Stomach (tissue), 9 donors: ENCODE data around the gene ARHGAP26. TPM values are rescaled to one million over a fixed set of nuclear protein-coding genes. Genes with fewer than 3 reads are reported as not detected.

ENCODE experiments used
- DNase-seq, 2 donors: peaks; one replicate each; pipeline versions ENCODE4 v3.0.0 to v3.0.0-alpha.2; 2013 to 2019
- H3K27ac ChIP-seq, 5 donors: fragments of 200-600 bp in 4 of 5; sonication (generic) in 4 of 5; one replicate each; pipeline ENCODE4 v1.5.1; 2013 to 2019; ENCODE audit warnings: mild to moderate bottlenecking in 1 of 5, moderate library complexity in 1 of 5
- H3K27me3 ChIP-seq, 3 donors: fragments of 200-600 bp; sonication (generic); one replicate each; pipeline ENCODE4 v1.5.1; 2017 to 2019; ENCODE audit warnings: mixed run types in 1 of 3
- H3K36me3 ChIP-seq, 4 donors: fragments of 200-600 bp; sonication (generic); 1 replicate in 3 of 4; 2 replicates in 1 of 4; pipeline ENCODE4 v1.5.1; 2016 to 2019
- H3K4me1 ChIP-seq, 4 donors: fragments of 200-600 bp; sonication (generic); one replicate each; pipeline ENCODE4 v1.5.1; 2016 to 2019
- H3K4me3 ChIP-seq, 4 donors: fragments of 200-600 bp; sonication (generic) in 3 of 4; one replicate each; pipeline ENCODE4 v1.5.1; 2016 to 2019; ENCODE audit warnings: mild to moderate bottlenecking in 1 of 4
- H3K9me3 ChIP-seq, 4 donors: fragments of 200-600 bp; sonication (generic); one replicate each; pipeline ENCODE4 v1.5.1; 2016 to 2019
- EP300 ChIP-seq: sonication (generic); formaldehyde crosslinking; IDR thresholded peaks from one replicate; pipeline ENCODE4 v1.6.1; 2017; ENCODE audit warnings: antibody characterized with exemption
- POLR2A ChIP-seq, 4 donors: fragments of 450-650 bp; IDR thresholded peaks; one replicate each; pipeline ENCODE4 v1.6.1; 2016; ENCODE audit warnings: antibody characterized with exemption in 4 of 4, control low read depth in 2 of 4, mild to moderate bottlenecking in 1 of 4, moderate library complexity in 1 of 4
- POLR2AphosphoS5 ChIP-seq, 3 donors: sonication (generic); formaldehyde crosslinking; IDR thresholded peaks; one replicate each; pipeline ENCODE4 v1.6.1; 2016; ENCODE audit warnings: antibody characterized with exemption in 3 of 3
- WGBS, 5 donors: extraction: QIAGEN DNeasy Blood & Tissue Kit in 3 of 5; methylation state at CpG; one replicate each; pipeline versions ENCODE4 v1.1.5 to v1.1.7; 2013 to 2018; 5-methylcytosine and 5-hydroxymethylcytosine counted together
- intact Hi-C: fragments of 100-400 bp; cut with DNase I; formaldehyde crosslinking; loops from one replicate; pipeline ENCODE4 v1.15.1; 2023; ENCODE audit warnings: low total_unique reads
- polyA plus RNA-seq, 3 donors: library from polyadenylated mRNA; stranded (reverse); fragments of 200-250 nt; gene quantifications; one replicate each; pipeline ENCODE4 v1.2.3, GENCODE V29; 2013
- total RNA-seq, 5 donors: library from RNA; depleted of rRNA; stranded (reverse); fragments of >200 nt; gene quantifications; one replicate each; pipeline versions ENCODE4 v1.1.0 to v1.2.3, GENCODE V29; 2014 to 2016
- TF ChIP-seq, protein P1 (sequence below), 7 experiments: fragments of 450-650 bp in 4 of 7; fragments of 200-600 bp in 3 of 7; sonication (generic) in 3 of 7; IDR thresholded peaks; one replicate each; pipeline ENCODE4 v1.5.1; 2016 to 2019; ENCODE audit warnings: antibody characterized with exemption in 7 of 7, control low read depth in 2 of 7, mild to moderate bottlenecking in 1 of 7
- donor health status: healthy with polysubstance abuse.
- donor health status: Bipolar disorder and iron deficiency.
- donor health status: healthy.

ARHGAP26 gene
- total and polyA plus RNA-seq, 8 donors = 4.0 to 115 (median 34.1) TPM

DNA sequence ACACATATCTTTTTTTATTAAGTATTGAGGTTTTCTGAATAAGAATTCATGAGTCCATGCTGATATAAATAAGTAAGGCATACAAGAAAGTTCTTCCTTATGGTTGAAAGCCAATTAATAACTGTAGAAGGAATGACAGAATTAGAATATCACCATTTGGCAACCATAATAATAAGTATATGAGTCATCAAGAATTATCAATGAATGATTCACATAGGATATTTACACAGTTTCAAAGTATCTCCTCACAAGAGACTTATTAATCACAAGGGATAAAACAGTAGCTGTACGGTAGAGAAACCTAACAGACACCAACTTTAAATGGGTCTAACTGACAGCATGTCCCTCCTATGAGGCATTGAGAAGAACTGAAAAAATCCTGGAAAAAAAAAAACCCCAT lies 471.7 kb downstream of the ARHGAP26 start:
- no peaks in the 10 kb centered on the region for H3K36me3 ChIP-seq
- H3K27ac ChIP-seq = no peak overlapping the region
- no peak overlapping the region for H3K4me3 ChIP-seq
- H3K9me3 ChIP-seq = no peaks in the 10 kb centered on the region
- intact Hi-C loops = no loop called here
- DNase-seq = no peak
- WGBS, 5 donors = 31 to 51% (median 44%) methylated on average over 1 of the region's 1 CpG
- H3K4me1 ChIP-seq = peaks cover 0 to 20% (median 9%) of the 10 kb centered on the region in 4 donors
- no peaks in the 10 kb centered on the region for H3K27me3 ChIP-seq
- TF ChIP-seq POLR2AphosphoS5 (IDR thresholded peaks at IDR 0.05) (no peak), POLR2A (IDR thresholded peaks at IDR 0.05) (no peak)
- TF ChIP-seq, protein P1, sequence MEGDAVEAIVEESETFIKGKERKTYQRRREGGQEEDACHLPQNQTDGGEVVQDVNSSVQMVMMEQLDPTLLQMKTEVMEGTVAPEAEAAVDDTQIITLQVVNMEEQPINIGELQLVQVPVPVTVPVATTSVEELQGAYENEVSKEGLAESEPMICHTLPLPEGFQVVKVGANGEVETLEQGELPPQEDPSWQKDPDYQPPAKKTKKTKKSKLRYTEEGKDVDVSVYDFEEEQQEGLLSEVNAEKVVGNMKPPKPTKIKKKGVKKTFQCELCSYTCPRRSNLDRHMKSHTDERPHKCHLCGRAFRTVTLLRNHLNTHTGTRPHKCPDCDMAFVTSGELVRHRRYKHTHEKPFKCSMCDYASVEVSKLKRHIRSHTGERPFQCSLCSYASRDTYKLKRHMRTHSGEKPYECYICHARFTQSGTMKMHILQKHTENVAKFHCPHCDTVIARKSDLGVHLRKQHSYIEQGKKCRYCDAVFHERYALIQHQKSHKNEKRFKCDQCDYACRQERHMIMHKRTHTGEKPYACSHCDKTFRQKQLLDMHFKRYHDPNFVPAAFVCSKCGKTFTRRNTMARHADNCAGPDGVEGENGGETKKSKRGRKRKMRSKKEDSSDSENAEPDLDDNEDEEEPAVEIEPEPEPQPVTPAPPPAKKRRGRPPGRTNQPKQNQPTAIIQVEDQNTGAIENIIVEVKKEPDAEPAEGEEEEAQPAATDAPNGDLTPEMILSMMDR (IDR thresholded peaks at IDR 0.05) = no peak

DNA sequence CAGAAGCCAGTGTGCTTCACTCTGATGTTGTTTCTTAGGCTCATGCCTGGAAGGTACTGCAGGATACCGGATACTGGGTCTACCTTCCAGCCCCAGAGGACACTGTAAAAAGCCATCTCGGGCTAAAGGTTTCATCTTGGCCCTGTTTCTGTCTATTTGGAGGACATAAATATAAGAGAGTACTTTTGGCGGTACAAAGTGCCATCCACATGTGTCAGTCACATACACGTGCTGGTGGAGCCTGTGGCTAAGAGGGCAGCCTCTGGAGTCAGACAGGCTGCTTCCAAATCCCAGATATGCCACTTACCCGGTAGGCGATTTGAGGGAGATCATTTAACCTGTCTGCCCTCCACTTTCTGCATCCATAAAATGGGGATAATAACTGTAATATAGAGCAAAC lies 472.9 kb downstream of the ARHGAP26 start:
- Histone ChIP-seq H3K4me3 (no peak overlapping the region), H3K27ac (peak overlapping the region in 3 of 5 donors; percentile 13 to 81 (median 79)), H3K27me3 (no peaks in the 10 kb centered on the region), H3K9me3 (no peaks in the 10 kb centered on the region), H3K36me3 (no peaks in the 10 kb centered on the region), H3K4me1 (peaks cover 0 to 20% (median 9%) of the 10 kb centered on the region in 4 donors)
- 90 to 93% (median 91%) methylated on average over 6 of the region's 6 CpGs for WGBS, 5 donors
- TF ChIP-seq EP300 (no peak), POLR2A (IDR thresholded peaks at IDR 0.05) (no peak), POLR2AphosphoS5 (IDR thresholded peaks at IDR 0.05) (no peak)
- TF ChIP-seq, protein P1 (IDR thresholded peaks at IDR 0.05) = no peak
- intact Hi-C loops = no loop called here
- no peak for DNase-seq

DNA sequence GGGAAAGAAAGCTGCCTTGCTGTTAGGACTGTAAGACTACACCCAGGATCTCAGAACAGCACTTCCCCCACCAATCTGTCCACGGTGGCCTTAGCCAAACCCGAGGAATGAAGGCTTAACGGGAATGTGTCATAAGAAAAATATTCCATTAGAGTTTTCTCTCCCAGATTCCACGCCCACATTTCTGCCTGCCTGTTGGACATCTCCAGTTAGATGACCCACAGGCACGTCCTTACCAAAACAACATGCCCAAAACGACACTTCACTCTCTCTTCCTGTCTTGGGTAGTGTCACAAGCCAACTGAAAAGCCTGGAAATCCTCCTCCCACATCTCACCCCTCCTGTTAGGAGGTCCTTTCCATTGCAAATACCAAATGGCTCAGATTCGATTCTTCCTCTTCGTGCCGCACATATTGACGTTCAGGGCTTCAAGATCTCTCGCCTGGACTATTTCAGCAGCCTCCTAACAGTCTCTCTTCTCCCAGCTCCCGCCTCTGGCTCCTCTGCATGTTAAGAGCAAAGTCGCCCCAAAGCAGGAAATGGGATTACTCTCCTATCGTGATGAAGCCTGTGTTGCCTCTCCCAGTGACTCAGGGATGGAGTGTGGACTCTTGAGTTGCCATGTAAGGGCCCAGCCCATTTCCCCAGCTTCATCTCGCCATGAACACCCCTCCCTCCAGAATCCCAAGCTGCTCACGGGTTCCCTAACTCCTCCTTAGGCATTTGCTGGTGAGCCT lies 474.0 kb downstream of the ARHGAP26 start:
- Histone ChIP-seq H3K27ac (peak overlapping the region; percentile 28 to 81 (median 75)), H3K9me3 (no peaks in the 10 kb centered on the region), H3K4me1 (peaks cover 0 to 22% (median 10%) of the 10 kb centered on the region in 4 donors), H3K4me3 (peak overlapping the region in 2 of 4 donors; percentile 17 to 26), H3K36me3 (no peaks in the 10 kb centered on the region), H3K27me3 (no peaks in the 10 kb centered on the region)
- WGBS, 5 donors = 57 to 74% (median 67%) methylated on average over 16 of the region's 16 CpGs
- intact Hi-C loops = no loop called here
- DNase-seq = peak; percentile 32 to 87
- TF ChIP-seq, protein P1 (IDR thresholded peaks at IDR 0.05) = no peak
- TF ChIP-seq POLR2AphosphoS5 (IDR thresholded peaks at IDR 0.05) = peak; percentile 25 to 67 (median 47)
- TF ChIP-seq POLR2A (IDR thresholded peaks at IDR 0.05) = no peak
- no peak for TF ChIP-seq EP300

DNA sequence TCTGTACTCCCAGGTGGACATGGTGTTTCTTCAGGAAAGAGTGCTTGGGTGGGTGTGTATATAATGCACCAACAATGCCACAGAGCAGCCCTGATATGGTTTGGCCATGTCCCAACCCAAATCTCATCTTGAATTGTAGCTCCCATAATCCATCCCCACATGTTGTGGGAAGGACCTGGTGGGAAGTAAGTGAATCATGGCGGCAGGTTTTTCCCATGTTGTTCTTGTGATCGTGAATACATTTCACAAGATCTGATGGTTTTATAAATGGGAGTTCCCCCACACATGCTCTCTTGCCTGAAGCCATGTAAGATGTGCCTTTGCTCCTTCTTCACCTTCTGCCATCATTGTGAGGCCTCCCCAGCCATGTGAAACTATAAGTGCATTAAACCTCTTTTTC lies 474.8 kb downstream of the ARHGAP26 start:
- Histone ChIP-seq H3K27ac (peak overlapping the region in 3 of 5 donors; percentile 75 to 81 (median 79)), H3K4me3 (no peak overlapping the region)

More for the DNA sequence above, 474.8 kb downstream of the ARHGAP26 start:
- Histone ChIP-seq H3K27me3 (no peaks in the 10 kb centered on the region), H3K36me3 (no peaks in the 10 kb centered on the region), H3K4me1 (peaks cover 0 to 27% (median 13%) of the 10 kb centered on the region in 4 donors), H3K9me3 (no peaks in the 10 kb centered on the region)
- DNase-seq = no peak
- 65 to 96% (median 94%) methylated on average over 2 of the region's 2 CpGs for WGBS, 5 donors
- TF ChIP-seq POLR2A (IDR thresholded peaks at IDR 0.05) (no peak), EP300 (no peak), POLR2AphosphoS5 (IDR thresholded peaks at IDR 0.05) (no peak)
- TF ChIP-seq, protein P1 (IDR thresholded peaks at IDR 0.05) = no peak
- intact Hi-C loops = no loop called here
